MM.1S (cell line): ENCODE data around the gene TSR1.

Experiments used
- DNase-seq: peaks from one replicate; pipeline ENCODE4 v3.0.0-alpha.2; 2015
- H2AFZ ChIP-seq: fragments of 300-600 bp; sonication (generic); 2 replicates; pipeline ENCODE4 v1.6.0; 2016; ENCODE audit warnings: antibody characterized with exemption, low read length
- H3F3A ChIP-seq: fragments of 300-600 bp; sonication (generic); 2 replicates; pipeline ENCODE4 v1.6.1; 2016; ENCODE audit warnings: mild to moderate bottlenecking, antibody characterized with exemption, low read length, moderate library complexity, mixed read lengths; ENCODE audit not compliant: insufficient read depth
- H3K27ac ChIP-seq: fragments of 300-600 bp; sonication (generic); 2 replicates; pipeline ENCODE4 v1.5.1; 2016; ENCODE audit warnings: mild to moderate bottlenecking, low read length
- H3K27me3 ChIP-seq: fragments of 300-600 bp; sonication (generic); replicated peaks from 2 replicates; pipeline ENCODE4 v1.6.0; 2016; ENCODE audit warnings: low read length; ENCODE audit not compliant: insufficient read depth
- H3K36me3 ChIP-seq: fragments of 300-600 bp; sonication (generic); replicated peaks from 2 replicates; pipeline ENCODE4 v1.6.1; 2016; ENCODE audit warnings: mild to moderate bottlenecking, low read length, mixed read lengths; ENCODE audit not compliant: insufficient read depth
- H3K4me1 ChIP-seq: fragments of 300-600 bp; sonication (generic); 2 replicates; pipeline ENCODE4 v1.6.1; 2016; ENCODE audit warnings: low read length, mixed read lengths
- H3K4me2 ChIP-seq: fragments of 300-600 bp; sonication (generic); 2 replicates; pipeline ENCODE4 v1.6.0; 2016; ENCODE audit warnings: low read depth, low read length
- H3K4me3 ChIP-seq: fragments of 300-600 bp; sonication (generic); 2 replicates; pipeline ENCODE4 v1.5.1; 2016; ENCODE audit warnings: low read length, mixed read lengths
- H3K79me2 ChIP-seq: fragments of 300-600 bp; sonication (generic); 2 replicates; pipeline ENCODE4 v1.6.1; 2016; ENCODE audit warnings: mixed run types, low read length, mixed read lengths
- H3K9ac ChIP-seq: fragments of 300-600 bp; sonication (generic); 2 replicates; pipeline ENCODE4 v1.6.1; 2016; ENCODE audit warnings: low read length, mixed read lengths
- H3K9me2 ChIP-seq: fragments of 300-600 bp; sonication (generic); replicated peaks from 2 replicates; pipeline ENCODE4 v1.6.1; 2016; ENCODE audit warnings: mild to moderate bottlenecking, low read length, mixed read lengths; ENCODE audit not compliant: insufficient read depth
- H3K9me3 ChIP-seq: fragments of 300-600 bp; sonication (generic); replicated peaks from 2 replicates; pipeline ENCODE4 v1.6.1; 2016; ENCODE audit warnings: mild to moderate bottlenecking, low read length, mixed read lengths; ENCODE audit not compliant: insufficient read depth
- H4K20me1 ChIP-seq: fragments of 300-600 bp; sonication (generic); 2 replicates; pipeline ENCODE4 v1.6.1; 2016; ENCODE audit warnings: mild to moderate bottlenecking, low read length, moderate library complexity, mixed read lengths; ENCODE audit not compliant: insufficient read depth
- CTCF ChIP-seq: fragments of 300-600 bp; sonication (generic); IDR thresholded peaks from 2 replicates; pipeline ENCODE4 v1.5.1; 2016; ENCODE audit warnings: antibody characterized with exemption, low read length, mixed read lengths
- EZH2 ChIP-seq: fragments of 300-600 bp; sonication (generic); optimal IDR thresholded peaks from 2 replicates; pipeline ENCODE3; 2017; ENCODE audit warnings: low read depth, mild to moderate bottlenecking, antibody characterized with exemption, low read length, mixed read lengths
- EZH2phosphoT487 ChIP-seq: fragments of 300-600 bp; sonication (generic); IDR thresholded peaks from 2 replicates; pipeline ENCODE4 v1.6.1; 2018; ENCODE audit warnings: antibody characterized with exemption, low read length

TSR1 gene

GRCh38 chr17:2362416-2362815 is 26.2 kb upstream of the TSR1 start:
- H2AFZ ChIP-seq: no peak overlapping the region
- no peaks in the 10 kb centered on the region for H4K20me1 ChIP-seq
- no peak overlapping the region for H3K9ac ChIP-seq
- H3K36me3 ChIP-seq: no peaks in the 10 kb centered on the region
- H3K27me3 ChIP-seq: no peaks in the 10 kb centered on the region
- no peaks in the 10 kb centered on the region for H3K79me2 ChIP-seq
- H3K4me3 ChIP-seq: no peak overlapping the region
- H3F3A ChIP-seq: no peaks in the 10 kb centered on the region
- DNase-seq: no peak
- no peaks in the 10 kb centered on the region for H3K9me3 ChIP-seq
- TF ChIP-seq EZH2: no peak
- TF ChIP-seq CTCF: no peak
- TF ChIP-seq EZH2phosphoT487: no peak
- no peaks in the 10 kb centered on the region for H3K9me2 ChIP-seq
- no peak overlapping the region for H3K27ac ChIP-seq
- H3K4me1 ChIP-seq: no peaks in the 10 kb centered on the region
- no peak overlapping the region for H3K4me2 ChIP-seq

GRCh38 chr17:2362016-2362415 is 25.8 kb upstream of the TSR1 start:
- H3F3A ChIP-seq: no peaks in the 10 kb centered on the region
- no peak overlapping the region for H3K4me2 ChIP-seq
- H3K27ac ChIP-seq: no peak overlapping the region
- H3K27me3 ChIP-seq: no peaks in the 10 kb centered on the region
- H2AFZ ChIP-seq: no peak overlapping the region
- no peaks in the 10 kb centered on the region for H3K79me2 ChIP-seq
- no peaks in the 10 kb centered on the region for H3K4me1 ChIP-seq
- no peak overlapping the region for H3K4me3 ChIP-seq
- no peak for DNase-seq
- no peak for TF ChIP-seq EZH2
- no peaks in the 10 kb centered on the region for H3K9me3 ChIP-seq
- H3K36me3 ChIP-seq: no peaks in the 10 kb centered on the region
- H4K20me1 ChIP-seq: no peaks in the 10 kb centered on the region
- H3K9ac ChIP-seq: no peak overlapping the region
- H3K9me2 ChIP-seq: no peaks in the 10 kb centered on the region

- DNase-seq: no peak
- H3K4me2 ChIP-seq: no peak overlapping the region
- H3K27ac ChIP-seq: no peak overlapping the region
These were observed 24.9 kb upstream of the TSR1 start for GRCh38 chr17:2361010-2361760.

More at GRCh38 chr17:2361010-2361760, 24.9 kb upstream of the TSR1 start:
- Histone ChIP-seq H3K4me3 (no peak overlapping the region), H3K36me3 (no peaks in the 10 kb centered on the region), H3K4me1 (no peaks in the 10 kb centered on the region), H3K9ac (no peak overlapping the region), H3K79me2 (no peaks in the 10 kb centered on the region), H3F3A (no peaks in the 10 kb centered on the region), H3K27me3 (no peaks in the 10 kb centered on the region), H2AFZ (no peak overlapping the region), H3K9me2 (no peaks in the 10 kb centered on the region), H3K9me3 (no peaks in the 10 kb centered on the region), H4K20me1 (no peaks in the 10 kb centered on the region)
- TF ChIP-seq CTCF: no peak
- no peak for TF ChIP-seq EZH2phosphoT487
- TF ChIP-seq EZH2: no peak
